HepG2 (cell line): Measurements from ENCODE around the gene ESAM. TPM values are rescaled to one million over a fixed set of nuclear protein-coding genes. Genes with fewer than 3 reads are reported as not detected.

Experiments
- ARID5B ChIP-seq: IDR thresholded peaks from 2 replicates; pipeline ENCODE4 v1.4.0; 2020; ENCODE audit warnings: mild to moderate bottlenecking, missing genetic modification reagents
- EEA1 ChIP-seq: sonication (generic); formaldehyde crosslinking; IDR thresholded peaks from 2 replicates; pipeline ENCODE4 v1.5.1; 2020; ENCODE audit warnings: mild to moderate bottlenecking, missing genetic modification reagents, borderline replicate concordance
- FOXA3 ChIP-seq: IDR thresholded peaks from 2 replicates; pipeline ENCODE4 v1.6.1; 2016; ENCODE audit warnings: missing genetic modification reagents, missing compliant biosample characterization
- HINFP ChIP-seq: sonication (generic); formaldehyde crosslinking; IDR thresholded peaks from 2 replicates; pipeline ENCODE4 v1.4.0; 2020; ENCODE audit warnings: low read depth, mild to moderate bottlenecking, missing genetic modification reagents
- ISL2 ChIP-seq: sonication (generic); formaldehyde crosslinking; IDR thresholded peaks from 2 replicates; pipeline ENCODE4 v1.5.0; 2020; ENCODE audit warnings: missing genetic modification reagents
- KDM5A ChIP-seq: fragments of 200-600 bp; sonication (generic); IDR thresholded peaks from 2 replicates; pipeline ENCODE4 v1.7.0; 2018; ENCODE audit warnings: antibody characterized with exemption, mild to moderate bottlenecking, low read length, borderline replicate concordance
- LBX2 ChIP-seq: sonication (generic); formaldehyde crosslinking; IDR thresholded peaks from 2 replicates; pipeline ENCODE4 v1.5.0; 2020; ENCODE audit warnings: missing genetic modification reagents, mild to moderate bottlenecking, borderline replicate concordance
- SMYD3 ChIP-seq: sonication (generic); formaldehyde crosslinking; IDR thresholded peaks from 2 replicates; pipeline ENCODE4 v1.8.1; 2023; ENCODE audit warnings: mild to moderate bottlenecking, missing genetic modification reagents
- ZC3H13 ChIP-seq: sonication (generic); formaldehyde crosslinking; IDR thresholded peaks from 2 replicates; pipeline ENCODE4 v1.8.1; 2023; ENCODE audit warnings: mild to moderate bottlenecking, missing genetic modification reagents, moderate library complexity
- ZHX1 ChIP-seq: sonication (generic); formaldehyde crosslinking; IDR thresholded peaks from 2 replicates; pipeline ENCODE4 v1.8.1; 2022; ENCODE audit warnings: low read depth, mild to moderate bottlenecking, missing genetic modification reagents
- ZNF230 ChIP-seq: sonication (generic); formaldehyde crosslinking; IDR thresholded peaks from 2 replicates; pipeline ENCODE4 v1.4.0; 2020; ENCODE audit warnings: mild to moderate bottlenecking, missing genetic modification reagents
- ZNF44 ChIP-seq: sonication (generic); formaldehyde crosslinking; IDR thresholded peaks from 2 replicates; pipeline ENCODE4 v1.5.1; 2020; ENCODE audit warnings: mild to moderate bottlenecking, missing genetic modification reagents
- ZNF512 ChIP-seq: sonication (generic); formaldehyde crosslinking; IDR thresholded peaks from 2 replicates; pipeline ENCODE4 v1.4.0; 2020; ENCODE audit warnings: mild to moderate bottlenecking, missing genetic modification reagents
- ZNF703 ChIP-seq: sonication (generic); formaldehyde crosslinking; IDR thresholded peaks from 2 replicates; pipeline ENCODE4 v1.5.1; 2020; ENCODE audit warnings: missing genetic modification reagents, mild to moderate bottlenecking, moderate library complexity, borderline replicate concordance
- ZZZ3 ChIP-seq: sonication (generic); formaldehyde crosslinking; IDR thresholded peaks from 2 replicates; pipeline ENCODE4 v1.4.0; 2020; ENCODE audit warnings: missing genetic modification reagents, mild to moderate bottlenecking, borderline replicate concordance
- polyA plus RNA-seq, 8 experiments: library from polyadenylated mRNA; depleted of rRNA in 3 of 8; stranded (reverse) in 7 of 8; unstranded in 1 of 8; fragments of >200 nt; fragmentation: Illumina TruSeq in 4 of 8; extraction: Trizol in 4 of 8; gene quantifications; 2 replicates each; pipeline versions ENCODE4 v1.2.1 to v1.2.3, GENCODE V29; 2011 to 2016; ENCODE audit warnings: low read depth in 4 of 8, missing spikeins in 1 of 8, mixed read lengths in 1 of 8; ENCODE audit not compliant: insufficient read depth in 1 of 8
- total RNA-seq, 5 experiments: library from RNA; depleted of rRNA; stranded (reverse); fragments of >200 nt; fragmentation: Illumina TruSeq; extraction: Trizol; gene quantifications; 2 replicates each; pipeline ENCODE4 v1.2.3, GENCODE V29; 2016; ENCODE audit warnings: low read depth in 1 of 5

The ESAM gene
- total and polyA plus RNA-seq, 2 of the 13 experiments (the other 11 are each of a cell fraction or from before 2014, with no cell fraction given): 1.2 to 6.8 TPM

GRCh38 chr11:124800226-124800929 is 38.3 kb upstream of the ESAM start, which contains the start of gene MSANTD2 (continued):
- TF ChIP-seq ZNF512 (no peak), LBX2 (CRISPR knock-in tag) (no peak; the same call in 1 of the 2 replicates), ZNF703 (CRISPR knock-in tag) (0 out of 2 replicates have a peak, but pooled peaks have one; percentile 25), ZC3H13 (CRISPR knock-in tag) (no peak), KDM5A (peak; percentile 44; the same call in 1 of the 2 replicates), SMYD3 (CRISPR knock-in tag) (peak; percentile 83; the same call in 1 of the 2 replicates), ISL2 (CRISPR knock-in tag) (peak; percentile 51; the same call in 1 of the 2 replicates), ZZZ3 (CRISPR knock-in tag) (peak; percentile 47; the same call in 1 of the 2 replicates), ARID5B (CRISPR knock-in tag) (peak; percentile 64; the same call in 1 of the 2 replicates), EEA1 (CRISPR knock-in tag) (peak; percentile 67; the same call in 1 of the 2 replicates), HINFP (CRISPR knock-in tag) (peak; percentile 79; the same call in 1 of the 2 replicates), FOXA3 (no peak), ZHX1 (peak; percentile 71; the same call in 1 of the 2 replicates), ZNF230 (CRISPR knock-in tag) (peak; percentile 89), ZNF44 (CRISPR knock-in tag) (no peak)
